Skeletal muscle cell (primary cell): ENCODE results near the gene METTL4.
"Not testable (repeated sequence)": the region's sequence is repeated elsewhere in the genome, so short reads cannot be mapped to it uniquely, and the experiment has no call there.

Experiments used
- DNase-seq: peaks from one replicate; pipeline ENCODE4 v3.0.0-alpha.2; 2010; ENCODE audit warnings: low read depth
- H3K4me3 ChIP-seq: 2 replicates; pipeline ENCODE4 v1.5.1; 2011; ENCODE audit warnings: low read depth, mild to moderate bottlenecking, control low read depth, low read length, moderate library complexity

METTL4 gene

DNA sequence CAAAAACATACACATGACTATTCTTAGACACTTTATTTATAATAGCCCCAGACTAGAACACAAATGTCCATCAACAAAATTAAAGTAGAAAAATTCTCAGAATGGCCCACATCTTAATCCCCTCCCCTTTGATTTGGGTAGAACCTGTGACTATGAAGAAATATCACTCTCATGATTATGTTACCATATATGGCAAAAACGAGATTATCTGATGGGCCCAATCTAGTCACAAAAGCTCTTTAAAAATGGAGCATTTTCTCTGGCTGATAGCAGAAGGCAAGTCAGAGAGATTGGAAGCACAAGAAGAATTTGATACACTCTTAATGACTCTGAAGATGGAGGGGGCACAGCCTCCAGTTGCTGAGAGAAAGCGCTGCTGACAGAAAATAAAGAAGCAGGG, 39.6 kb downstream of the METTL4 start:
- no peak for DNase-seq
- no peak overlapping the region for H3K4me3 ChIP-seq

DNA sequence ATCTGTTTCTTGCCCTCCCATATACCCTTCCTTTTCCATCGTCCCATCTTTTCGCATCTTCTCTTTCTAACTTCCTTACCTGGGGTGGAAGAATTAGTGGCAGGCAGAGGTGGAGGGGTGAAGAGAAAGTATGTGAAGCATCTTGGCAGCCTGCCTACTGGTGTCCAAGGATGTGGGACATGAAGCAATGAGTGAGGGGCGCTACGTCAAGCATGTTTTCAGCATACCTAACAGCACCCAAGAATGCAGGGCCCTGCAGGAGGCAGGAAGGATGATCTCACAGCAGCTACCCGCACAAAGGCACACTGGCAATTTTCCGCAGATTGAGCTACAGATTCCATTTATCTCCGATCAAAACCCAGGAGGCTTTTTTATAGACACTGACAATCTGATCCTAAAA, 42.2 kb downstream of the METTL4 start:
- no peak for DNase-seq
- no peak overlapping the region for H3K4me3 ChIP-seq

DNA sequence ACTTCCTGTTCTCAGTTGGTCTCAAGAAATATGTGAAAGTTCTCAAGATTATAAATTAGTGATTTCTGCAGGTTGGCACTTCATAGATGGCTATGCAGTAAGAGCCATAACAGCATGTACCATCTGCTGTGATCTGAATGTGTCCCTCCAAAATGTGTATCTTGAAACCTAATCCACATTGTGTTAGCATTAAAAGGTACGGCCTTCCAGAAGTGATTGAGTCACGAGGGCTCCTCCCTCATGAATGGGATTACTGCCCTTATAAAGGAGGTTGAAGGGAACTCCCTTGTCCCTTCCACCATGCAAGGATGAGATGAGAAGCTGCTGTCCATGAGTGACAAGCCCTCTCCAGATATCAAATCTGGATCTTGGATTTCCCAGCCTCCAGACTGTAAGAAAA, 45.0 kb downstream of the METTL4 start:
- no peak for DNase-seq
- H3K4me3 ChIP-seq = no peak overlapping the region

DNA sequence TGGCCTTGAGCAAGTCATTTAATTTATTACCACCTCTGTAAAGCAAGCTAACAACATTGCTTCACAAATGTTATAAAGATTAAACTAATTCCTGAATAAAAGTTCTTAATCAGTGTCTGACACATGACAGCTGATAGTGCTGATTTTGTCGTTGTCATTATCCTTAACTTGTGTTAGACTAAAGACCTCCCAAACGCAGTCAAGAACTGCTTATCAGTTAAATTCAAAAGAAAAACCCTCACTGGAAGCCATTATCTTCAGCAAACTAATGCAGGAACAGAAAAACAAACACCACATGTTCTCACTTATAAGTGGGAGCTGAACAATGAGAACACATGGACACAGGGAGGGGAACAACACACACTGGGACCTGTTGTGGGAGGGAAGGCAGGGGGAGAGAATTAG, 46.5 kb downstream of the METTL4 start:
- not testable (repeated sequence) for H3K4me3 ChIP-seq, DNase-seq

DNA sequence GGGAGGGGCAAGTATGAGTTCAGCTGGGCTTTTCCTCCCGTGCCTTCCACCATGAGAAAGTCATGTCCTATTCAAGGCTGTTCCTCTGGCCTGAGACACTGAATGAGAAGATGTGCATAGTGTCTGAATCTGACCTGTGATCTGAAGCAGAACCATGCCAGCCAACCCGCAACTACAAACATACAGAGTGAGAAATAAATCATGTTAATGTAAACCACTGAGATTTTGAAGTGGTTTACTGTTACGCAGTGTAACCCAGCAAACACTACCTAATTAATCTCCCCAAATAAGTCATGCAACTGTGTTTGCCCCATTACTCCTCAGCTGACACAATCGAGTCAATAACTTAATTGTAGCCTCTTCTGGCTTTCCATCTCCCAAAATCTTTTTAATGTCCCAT, 49.2 kb downstream of the METTL4 start:
- H3K4me3 ChIP-seq = no peak overlapping the region
- no peak for DNase-seq

DNA sequence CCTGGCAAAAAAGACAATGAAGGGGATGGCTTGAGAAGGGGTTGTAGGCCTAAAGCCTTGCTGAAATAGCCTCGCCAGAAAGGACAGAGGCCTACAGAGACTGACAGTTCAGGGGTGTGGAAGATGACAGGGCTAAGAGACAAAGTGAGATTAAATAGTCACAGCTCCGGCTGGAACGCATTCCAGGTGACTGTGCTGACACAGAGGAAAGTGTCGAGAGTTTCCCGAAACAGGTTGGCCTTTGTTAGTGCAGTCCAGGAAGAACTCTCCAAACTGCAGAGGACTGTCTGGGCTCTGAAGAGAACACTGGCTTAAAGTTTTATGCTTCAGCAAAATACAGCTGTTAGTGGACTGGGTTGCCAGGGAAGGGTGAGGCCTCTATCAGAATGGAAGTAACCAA, 52.8 kb downstream of the METTL4 start:
- H3K4me3 ChIP-seq = no peak overlapping the region
- DNase-seq = no peak

DNA sequence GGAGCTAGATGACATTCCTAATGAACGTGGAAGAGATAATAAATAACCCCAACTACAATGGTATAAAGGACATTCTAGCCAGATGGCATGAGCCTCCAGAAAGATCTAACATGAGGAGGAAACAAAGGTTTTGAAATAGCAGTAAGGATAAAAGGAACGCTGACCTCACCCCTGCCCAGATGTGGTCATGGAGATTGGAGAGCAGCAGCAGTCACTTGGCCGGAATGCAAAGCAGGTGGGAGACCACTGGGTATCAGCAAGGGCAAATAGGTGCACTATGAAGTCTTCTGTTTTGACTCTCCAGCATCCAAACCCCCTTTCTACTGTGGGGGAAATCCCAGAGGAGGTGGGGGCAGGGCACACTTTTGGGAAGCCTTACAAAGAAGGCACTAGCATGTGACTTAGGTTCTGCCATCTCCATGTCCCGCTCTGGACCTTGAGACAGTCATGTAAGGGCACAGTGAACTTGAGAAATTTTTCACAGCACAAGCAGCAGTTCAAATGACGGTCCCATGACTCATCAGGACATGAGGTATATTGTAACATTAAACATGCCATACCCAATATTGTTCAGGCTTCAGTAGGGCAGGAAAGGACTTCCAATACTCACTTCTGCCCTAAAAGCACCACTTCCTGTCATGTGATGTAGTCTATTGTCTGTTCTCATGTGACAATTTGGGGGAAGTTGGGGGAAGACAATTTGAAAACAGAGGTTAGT, 55.2 kb downstream of the METTL4 start:
- DNase-seq = peak; percentile 87
- no peak overlapping the region for H3K4me3 ChIP-seq

DNA sequence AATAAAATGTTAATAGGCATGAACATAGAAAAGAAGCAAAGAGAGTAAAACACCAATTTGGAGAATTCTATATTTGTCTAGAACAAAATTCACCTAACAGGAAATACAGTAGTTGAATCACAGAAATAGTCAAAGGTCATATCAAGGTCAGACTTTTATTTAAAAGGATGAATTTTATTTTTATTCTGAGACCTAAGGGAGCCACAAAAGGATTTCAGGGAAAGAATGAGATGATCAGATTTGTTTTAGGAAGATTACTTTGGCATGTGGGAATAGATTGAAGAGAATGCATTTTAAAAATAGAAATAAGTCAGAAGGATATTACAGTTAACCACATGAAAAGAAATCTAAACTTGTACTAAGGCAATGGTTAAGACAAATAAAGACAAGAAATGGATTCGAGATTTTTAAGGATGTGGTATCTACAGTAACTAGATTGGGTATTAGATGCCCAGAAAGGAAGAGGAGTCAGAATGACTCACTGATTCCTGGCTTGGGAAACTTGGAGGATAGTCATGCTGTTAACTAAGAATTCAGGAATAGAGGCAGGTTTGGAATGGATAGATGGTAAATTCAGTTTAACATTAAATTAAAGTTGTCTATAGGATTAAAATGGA, 56.0 kb downstream of the METTL4 start:
- peak; percentile 70 for DNase-seq
- no peak overlapping the region for H3K4me3 ChIP-seq

DNA sequence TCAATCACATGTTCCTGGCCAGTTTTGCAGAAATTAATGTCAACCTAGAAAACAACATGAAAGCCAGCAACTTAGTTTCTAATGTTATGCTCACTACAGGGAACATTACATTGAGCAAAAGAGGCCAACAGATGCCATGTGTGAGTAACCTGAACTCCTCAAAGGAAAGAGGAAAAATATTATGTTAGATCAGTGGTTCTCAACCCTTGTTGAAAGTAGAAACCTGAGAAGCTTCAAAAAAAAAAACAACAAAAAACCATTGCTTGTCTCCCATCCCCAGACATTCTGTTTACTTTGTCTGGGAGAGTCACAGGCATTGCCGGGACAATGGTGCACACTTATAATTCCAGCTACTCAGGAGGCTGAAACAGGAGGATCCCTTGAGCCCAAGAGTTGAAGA, 57.7 kb downstream of the METTL4 start:
- DNase-seq = no peak
- no peak overlapping the region for H3K4me3 ChIP-seq

DNA sequence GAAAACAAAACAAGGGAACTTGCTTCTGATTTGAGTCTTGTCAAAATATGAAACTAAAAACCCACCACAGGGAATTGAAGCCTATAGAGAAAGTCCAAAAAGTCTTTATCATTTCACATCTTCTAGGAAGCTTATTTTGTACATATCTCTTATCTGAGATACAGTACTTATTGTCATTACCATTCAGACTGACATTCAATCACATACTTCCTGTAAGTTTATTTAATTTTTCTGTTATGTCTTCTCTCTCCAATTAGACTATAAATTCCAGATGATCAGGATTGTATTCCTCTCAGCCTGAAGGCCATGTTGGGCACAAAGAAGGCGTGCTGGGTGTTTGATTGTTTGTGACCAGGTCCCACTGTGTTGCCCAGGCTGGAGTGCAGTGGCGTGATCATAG, 59.2 kb downstream of the METTL4 start:
- no peak for DNase-seq

DNA sequence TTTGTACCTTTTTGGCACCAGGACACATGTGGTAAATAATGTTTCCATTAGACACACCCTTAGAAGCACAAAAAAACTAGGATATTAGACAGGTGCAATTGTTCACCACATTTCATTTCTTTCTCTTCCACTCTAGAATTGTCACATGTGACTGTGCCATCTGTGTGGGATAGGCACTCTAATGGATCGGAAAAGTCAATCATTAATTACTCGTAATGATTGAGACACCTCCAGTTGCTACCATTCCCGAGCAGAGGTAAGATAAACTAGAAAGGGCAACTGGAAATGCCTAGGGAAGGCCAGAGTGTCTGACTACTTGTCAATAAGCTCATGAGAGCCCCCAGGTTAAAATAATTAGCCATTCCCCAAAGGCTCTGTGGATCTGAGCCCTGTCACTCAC, 59.9 kb downstream of the METTL4 start:
- H3K4me3 ChIP-seq = no peak overlapping the region
- DNase-seq = no peak

More for the DNA sequence above, 59.2 kb downstream of the METTL4 start:
- no peak overlapping the region for H3K4me3 ChIP-seq

DNA sequence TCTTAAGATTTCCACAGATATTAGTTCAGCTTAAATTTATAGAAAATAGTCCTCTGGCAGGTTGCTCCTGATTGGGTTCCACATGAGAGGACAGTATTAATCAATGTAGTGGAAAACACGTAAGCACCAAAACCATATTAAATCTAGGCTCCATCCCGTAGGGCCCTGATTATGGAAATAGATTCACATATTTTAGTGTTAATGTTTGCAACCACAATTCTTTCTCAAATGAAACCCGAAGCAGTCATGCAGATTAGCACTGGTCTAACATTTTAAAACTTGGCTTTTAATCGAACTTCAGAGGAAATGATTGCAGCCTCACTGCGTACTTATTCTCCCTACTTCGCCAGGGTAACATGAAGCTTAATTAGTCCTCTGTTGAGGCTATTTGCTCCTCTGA, 60.9 kb downstream of the METTL4 start:
- no peak for DNase-seq
- no peak overlapping the region for H3K4me3 ChIP-seq

DNA sequence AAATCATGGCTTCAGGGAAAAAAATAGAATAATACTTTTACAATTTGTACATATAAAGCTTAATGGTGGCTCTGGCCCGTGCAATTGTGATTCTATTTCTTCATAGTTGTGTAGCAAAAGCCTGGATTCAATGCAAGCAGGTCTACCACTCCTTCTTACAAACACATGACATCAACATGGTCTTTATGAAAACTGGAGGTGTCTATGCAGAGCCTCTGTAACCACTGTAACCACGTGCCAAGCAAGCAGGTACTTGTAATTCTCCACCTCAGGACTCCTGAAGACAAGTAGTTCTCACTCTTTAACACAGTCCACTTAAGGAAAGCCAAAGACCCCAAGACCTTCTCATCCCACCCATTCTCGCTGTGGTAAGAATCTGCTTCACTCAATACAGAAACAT, 62.6 kb downstream of the METTL4 start:
- H3K4me3 ChIP-seq = no peak overlapping the region
- no peak for DNase-seq

DNA sequence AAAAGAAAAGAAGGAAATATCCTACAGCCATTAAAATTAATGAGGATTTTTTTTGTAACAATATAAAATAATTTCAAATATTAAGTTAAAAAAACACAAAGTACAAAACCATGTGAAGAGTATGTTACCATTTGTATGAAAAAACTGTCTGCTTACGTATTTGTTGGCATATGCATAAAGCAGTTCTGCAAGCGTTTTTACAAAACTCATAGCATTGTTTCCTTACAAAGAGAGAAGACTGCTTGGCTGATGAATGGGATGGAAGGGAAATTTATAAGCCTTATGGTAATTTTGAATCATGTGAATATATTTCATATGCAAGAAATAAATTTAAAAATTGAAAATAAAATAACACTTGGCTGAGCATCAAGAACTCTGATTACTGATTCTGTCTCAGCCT, 63.1 kb downstream of the METTL4 start:
- no peak for DNase-seq
- no peak overlapping the region for H3K4me3 ChIP-seq

DNA sequence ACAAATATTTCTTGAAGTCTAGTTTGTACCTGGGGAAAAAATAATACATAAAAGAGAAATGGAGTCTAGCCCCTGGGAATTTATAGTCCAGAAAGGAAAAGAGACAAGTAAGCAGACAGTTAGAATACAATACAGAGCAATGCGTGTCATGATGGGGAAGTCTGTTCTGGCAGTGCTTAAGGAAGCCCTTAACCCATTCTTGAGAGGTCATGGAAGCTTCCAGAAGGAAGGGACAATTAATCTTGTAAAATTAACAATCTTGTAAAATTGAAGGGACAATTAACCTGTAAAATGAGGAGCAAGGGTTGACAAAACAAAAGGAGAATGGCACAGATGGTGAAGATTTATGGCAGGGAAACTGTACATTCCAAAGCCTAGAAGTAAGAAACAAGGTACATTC, 66.7 kb downstream of the METTL4 start:
- DNase-seq = no peak
- H3K4me3 ChIP-seq = no peak overlapping the region

DNA sequence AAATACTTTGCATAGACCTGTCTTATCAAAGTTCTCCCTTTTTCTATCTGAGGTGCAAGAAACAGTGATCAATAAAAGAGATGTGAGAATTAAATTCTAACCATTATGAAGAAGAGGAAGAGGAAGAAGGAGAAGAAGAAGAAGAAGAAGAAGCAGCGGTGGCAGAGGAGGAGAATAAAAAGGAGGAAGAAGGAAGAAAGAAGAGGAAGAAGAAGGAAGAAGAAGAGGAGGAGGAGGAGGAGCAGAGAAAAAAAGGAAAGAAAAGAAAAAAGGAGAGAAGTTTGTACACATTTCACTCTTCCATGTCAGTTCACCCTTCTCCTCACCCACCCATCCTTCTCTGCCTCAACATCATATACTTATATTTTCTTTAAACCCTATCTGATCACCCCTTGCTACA, 68.4 kb downstream of the METTL4 start:
- no peak for DNase-seq

DNA sequence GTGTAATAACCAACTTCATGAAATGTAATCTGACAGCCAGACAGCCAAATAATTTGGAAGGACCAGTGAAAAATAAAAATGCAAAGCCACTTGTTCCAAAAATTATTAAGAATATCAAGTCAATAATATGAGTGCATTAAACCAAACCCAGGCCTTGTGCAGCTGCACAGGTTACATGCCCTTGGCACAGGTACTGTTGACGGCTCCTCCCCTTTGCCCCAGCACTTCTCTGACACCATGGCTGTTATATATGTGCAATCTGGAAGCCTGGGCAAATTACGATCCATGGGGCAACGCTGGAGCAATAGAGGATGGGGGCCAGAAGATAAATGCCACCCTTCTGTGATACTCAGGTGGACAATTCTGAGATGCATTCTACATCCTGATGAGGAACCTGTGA, 68.9 kb downstream of the METTL4 start:
- DNase-seq = no peak
- H3K4me3 ChIP-seq = no peak overlapping the region

More for the DNA sequence above, 68.4 kb downstream of the METTL4 start:
- no peak overlapping the region for H3K4me3 ChIP-seq

DNA sequence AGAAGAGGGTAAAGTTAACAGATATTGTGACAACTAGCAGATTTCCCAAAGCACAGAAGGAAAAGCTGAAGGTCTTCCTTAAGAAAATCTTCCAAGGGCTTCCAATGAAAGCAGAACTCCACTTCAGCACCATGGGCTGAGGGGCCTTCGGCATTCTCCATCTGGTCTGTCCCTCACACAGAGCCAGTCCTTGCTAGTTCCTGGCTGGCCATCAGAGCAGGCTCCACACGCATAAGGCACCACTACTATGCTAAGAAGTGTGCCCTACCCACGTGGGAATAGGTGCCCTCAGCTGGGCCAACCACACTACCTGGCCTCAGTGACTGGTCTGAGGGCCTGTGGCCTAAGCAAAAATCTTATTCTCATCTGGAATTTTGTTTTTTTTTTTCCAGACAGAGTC, 73.5 kb downstream of the METTL4 start:
- H3K4me3 ChIP-seq = no peak overlapping the region
- DNase-seq = no peak

DNA sequence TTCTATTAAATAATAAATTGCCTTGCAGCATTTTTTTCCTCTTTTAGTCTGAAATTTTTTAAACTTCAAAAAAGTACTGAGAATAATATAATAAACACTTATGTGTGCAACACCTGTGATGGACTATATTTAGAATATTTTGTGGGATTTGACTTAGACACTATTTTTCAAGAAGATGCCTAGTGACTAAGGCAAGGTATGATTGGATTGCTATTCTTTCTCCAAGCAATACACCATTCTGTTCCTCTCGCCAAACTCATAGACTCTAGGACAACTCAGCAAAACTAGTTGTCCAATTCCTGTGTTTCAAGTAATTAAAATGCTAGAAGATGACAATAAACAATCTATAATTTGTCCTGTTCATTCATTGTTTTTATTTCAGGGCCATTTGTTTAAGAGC, 75.9 kb downstream of the METTL4 start:
- DNase-seq = no peak
- no peak overlapping the region for H3K4me3 ChIP-seq

DNA sequence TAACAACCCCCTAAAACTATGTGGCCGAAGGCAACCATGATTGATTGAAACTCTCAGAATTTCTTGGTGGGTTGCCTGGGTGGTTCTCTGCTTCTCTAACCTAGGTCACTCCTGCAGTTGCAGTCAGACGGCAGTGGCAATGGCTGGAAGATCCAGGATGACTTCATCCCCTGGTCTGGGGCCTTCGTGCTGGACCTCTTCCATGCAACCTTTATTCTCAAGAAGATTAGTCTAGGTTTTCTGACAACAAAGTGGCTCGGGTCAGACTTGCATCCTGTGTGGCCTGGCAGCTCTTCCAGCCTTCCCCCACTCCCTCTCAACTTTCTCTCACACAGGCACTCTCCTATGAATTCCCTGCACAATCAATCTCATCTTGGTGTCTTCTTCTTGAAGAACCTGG, 76.4 kb downstream of the METTL4 start:
- no peak overlapping the region for H3K4me3 ChIP-seq
- no peak for DNase-seq
